ENCODE measurements around the gene CAV1. TPM values are rescaled to one million over a fixed set of nuclear protein-coding genes. Genes with fewer than 3 reads are reported as not detected.

Gene CAV1
- total and polyA plus RNA-seq, 2 of the 4 experiments (the other 2 are of a cell fraction): 1,592 to 1,808 TPM

DNA sequence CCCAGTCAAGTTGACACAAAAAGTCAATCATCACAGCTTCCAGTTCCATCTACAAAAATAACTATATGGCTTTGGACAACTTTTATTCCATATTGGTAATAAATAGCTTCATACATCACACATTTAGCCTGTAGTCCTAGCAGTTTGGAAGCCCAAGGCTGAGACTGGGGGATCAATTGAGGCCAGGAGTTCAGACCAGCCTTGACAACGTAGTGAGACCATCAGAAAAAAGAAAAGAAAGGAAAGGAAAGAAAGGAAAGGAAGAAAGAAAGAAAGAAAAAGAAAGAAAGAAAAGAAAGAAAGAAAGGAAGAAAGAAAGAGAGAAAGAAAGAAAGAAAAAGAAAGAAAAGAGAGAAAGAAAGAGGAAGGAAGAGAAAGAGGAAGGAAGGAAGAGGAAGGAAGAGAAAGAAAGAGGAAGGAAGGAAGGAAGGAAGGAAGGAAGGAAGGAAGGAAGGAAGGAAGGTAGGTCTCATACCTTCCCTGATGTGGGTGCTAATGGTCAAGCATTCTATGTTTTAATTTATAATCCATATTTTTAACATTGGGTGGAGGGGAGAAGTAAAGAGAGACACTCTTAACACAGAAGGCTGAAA is 37.8 kb downstream of the CAV1 start (continued):
- TF ChIP-seq, protein P1, sequence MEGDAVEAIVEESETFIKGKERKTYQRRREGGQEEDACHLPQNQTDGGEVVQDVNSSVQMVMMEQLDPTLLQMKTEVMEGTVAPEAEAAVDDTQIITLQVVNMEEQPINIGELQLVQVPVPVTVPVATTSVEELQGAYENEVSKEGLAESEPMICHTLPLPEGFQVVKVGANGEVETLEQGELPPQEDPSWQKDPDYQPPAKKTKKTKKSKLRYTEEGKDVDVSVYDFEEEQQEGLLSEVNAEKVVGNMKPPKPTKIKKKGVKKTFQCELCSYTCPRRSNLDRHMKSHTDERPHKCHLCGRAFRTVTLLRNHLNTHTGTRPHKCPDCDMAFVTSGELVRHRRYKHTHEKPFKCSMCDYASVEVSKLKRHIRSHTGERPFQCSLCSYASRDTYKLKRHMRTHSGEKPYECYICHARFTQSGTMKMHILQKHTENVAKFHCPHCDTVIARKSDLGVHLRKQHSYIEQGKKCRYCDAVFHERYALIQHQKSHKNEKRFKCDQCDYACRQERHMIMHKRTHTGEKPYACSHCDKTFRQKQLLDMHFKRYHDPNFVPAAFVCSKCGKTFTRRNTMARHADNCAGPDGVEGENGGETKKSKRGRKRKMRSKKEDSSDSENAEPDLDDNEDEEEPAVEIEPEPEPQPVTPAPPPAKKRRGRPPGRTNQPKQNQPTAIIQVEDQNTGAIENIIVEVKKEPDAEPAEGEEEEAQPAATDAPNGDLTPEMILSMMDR (conservative IDR thresholded peaks at IDR 0.05; ENCODE audit: low read depth, low read length): no peak
- TF ChIP-seq RAD21 (IDR thresholded peaks at IDR 0.05; ENCODE audit: low read length) (no peak), MAZ (IDR thresholded peaks at IDR 0.05; ENCODE audit: borderline replicate concordance, low read depth, low read length) (no peak), CEBPB (IDR thresholded peaks at IDR 0.05; ENCODE audit: low read depth, low read length) (no peak), RFX5 (IDR thresholded peaks at IDR 0.05; ENCODE audit: low read depth, low read length) (no peak), MAFK (IDR thresholded peaks at IDR 0.05; ENCODE audit: low read depth, low read length) (no peak), FOS (IDR thresholded peaks at IDR 0.05; ENCODE audit: low read depth, low read length) (no peak)
